Measurements from ENCODE around the gene MEP1A.

Gene MEP1A

DNA sequence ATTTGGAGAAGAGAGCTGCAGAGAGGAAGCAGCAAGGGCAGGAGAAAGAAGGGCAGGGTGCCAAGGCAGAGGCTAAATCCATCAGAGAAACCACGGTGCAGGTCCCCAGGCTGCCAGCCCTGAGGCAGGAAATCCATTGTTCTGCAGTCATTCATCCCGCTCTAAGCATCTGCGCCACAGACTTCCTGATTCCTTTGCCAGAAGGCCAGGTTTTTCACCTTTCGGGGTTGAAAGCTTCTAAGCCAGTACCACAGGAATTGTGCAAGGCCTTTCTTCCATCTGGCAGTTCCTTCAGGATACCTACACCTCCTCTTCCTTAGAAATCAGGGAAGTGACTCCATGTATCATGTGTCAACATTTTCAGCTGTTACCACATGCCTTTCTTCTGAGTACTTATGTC is 82.9 kb downstream of the MEP1A start:
- peak; percentile 94 for DNase-seq (ENCODE audit: low read depth)
- TF ChIP-seq, protein P1, sequence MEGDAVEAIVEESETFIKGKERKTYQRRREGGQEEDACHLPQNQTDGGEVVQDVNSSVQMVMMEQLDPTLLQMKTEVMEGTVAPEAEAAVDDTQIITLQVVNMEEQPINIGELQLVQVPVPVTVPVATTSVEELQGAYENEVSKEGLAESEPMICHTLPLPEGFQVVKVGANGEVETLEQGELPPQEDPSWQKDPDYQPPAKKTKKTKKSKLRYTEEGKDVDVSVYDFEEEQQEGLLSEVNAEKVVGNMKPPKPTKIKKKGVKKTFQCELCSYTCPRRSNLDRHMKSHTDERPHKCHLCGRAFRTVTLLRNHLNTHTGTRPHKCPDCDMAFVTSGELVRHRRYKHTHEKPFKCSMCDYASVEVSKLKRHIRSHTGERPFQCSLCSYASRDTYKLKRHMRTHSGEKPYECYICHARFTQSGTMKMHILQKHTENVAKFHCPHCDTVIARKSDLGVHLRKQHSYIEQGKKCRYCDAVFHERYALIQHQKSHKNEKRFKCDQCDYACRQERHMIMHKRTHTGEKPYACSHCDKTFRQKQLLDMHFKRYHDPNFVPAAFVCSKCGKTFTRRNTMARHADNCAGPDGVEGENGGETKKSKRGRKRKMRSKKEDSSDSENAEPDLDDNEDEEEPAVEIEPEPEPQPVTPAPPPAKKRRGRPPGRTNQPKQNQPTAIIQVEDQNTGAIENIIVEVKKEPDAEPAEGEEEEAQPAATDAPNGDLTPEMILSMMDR (IDR thresholded peaks at IDR 0.05; ENCODE audit: low read depth, low read length, missing control alignments): no peak
- no peak overlapping the region for H3K4me3 ChIP-seq (ENCODE audit: low read depth, low read length)
- in situ Hi-C loops (cut with HindIII; ENCODE audit: low sequenced_read_pairs): no loop called here

DNA sequence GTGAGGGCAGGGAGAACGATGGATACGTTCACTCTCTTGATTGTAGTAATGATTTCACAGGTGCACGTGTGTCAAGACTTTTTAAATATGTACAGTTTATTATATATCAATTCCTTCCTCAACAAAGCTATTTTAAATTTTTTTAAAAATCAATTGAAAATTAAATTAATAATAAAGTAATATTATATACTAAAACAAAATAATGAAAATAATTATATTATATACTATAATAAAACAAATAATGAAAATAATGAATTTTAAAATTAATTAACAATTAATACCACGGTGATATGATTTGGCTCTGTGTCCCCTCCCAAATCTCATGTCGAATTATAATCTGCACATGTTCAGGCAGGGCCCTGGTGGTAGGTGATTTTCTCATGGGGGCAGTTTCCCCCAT is 85.8 kb downstream of the MEP1A start:
- in situ Hi-C loops (cut with HindIII; ENCODE audit: low sequenced_read_pairs): no loop called here
- TF ChIP-seq, protein P1 (IDR thresholded peaks at IDR 0.05; ENCODE audit: low read depth, low read length, missing control alignments): no peak
- no peak for DNase-seq (ENCODE audit: low read depth)
- no peak overlapping the region for H3K4me3 ChIP-seq (ENCODE audit: low read depth, low read length)

DNA sequence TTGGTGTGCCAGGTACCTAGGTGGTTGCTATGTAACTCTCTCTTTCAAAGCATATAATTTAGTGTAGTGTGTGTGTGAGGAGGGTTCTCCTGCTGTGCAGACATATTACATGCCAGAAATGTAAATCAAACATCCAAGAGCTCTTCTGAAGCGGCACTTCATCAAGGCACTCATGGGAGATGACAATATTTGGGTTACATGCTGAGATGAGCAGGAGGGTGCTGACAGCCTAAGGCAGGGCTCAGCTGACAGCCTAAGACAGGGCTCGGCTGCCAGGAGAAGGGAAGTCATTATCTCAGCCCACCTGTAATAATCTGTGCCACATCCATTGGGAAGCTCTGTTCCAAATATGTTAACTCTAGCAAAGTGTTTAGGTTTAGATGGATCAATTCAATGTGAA is 89.5 kb downstream of the MEP1A start:
- DNase-seq (ENCODE audit: low read depth): no peak
- H3K4me3 ChIP-seq (ENCODE audit: low read depth, low read length): no peak overlapping the region
- in situ Hi-C loops (cut with HindIII; ENCODE audit: low sequenced_read_pairs): no loop called here
- TF ChIP-seq, protein P1 (IDR thresholded peaks at IDR 0.05; ENCODE audit: low read depth, low read length, missing control alignments): no peak

DNA sequence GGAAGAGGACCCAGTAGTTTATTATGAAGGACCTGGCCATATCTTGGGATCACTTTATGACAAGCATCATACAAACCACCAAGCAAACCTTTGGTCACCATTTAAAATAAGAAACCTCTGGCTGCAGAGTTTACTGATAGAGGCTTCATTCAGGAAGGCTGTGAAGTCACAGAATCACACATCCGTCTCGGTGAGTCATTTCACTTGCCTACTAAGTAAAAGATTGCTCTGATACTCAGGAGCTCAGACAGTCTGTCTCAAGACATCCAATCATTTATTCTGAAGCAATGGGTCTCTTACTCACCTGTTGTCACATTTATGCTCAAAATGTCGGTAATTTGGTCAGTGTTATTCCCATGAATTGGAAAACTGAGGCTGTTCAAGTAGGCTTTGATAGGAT is 94.8 kb downstream of the MEP1A start:
- in situ Hi-C loops (cut with HindIII; ENCODE audit: low sequenced_read_pairs): no loop called here
- no peak for DNase-seq (ENCODE audit: low read depth)
- no peak overlapping the region for H3K4me3 ChIP-seq (ENCODE audit: low read depth, low read length)
- TF ChIP-seq, protein P1 (IDR thresholded peaks at IDR 0.05; ENCODE audit: low read depth, low read length, missing control alignments): no peak

DNA sequence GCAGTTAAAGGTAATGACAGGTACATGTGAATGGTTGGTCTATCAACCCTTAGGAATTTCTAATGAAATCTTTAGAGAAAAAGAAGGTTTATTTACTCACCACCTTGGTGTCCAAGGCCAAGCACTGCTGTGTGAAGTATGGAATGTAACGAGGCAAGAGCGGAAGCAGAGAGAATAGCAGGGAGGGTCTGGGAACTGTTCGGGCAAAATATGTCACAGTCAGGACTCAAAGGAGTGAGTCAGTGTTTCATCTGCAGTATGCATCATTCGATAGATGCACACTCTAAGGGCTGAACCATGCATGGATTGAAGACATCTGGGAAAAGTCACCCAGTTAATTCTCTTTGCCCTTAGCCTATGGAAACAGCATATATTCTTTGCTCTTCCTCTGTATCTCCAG is 95.4 kb downstream of the MEP1A start:
- in situ Hi-C loops (cut with HindIII; ENCODE audit: low sequenced_read_pairs): no loop called here
- H3K4me3 ChIP-seq (ENCODE audit: low read depth, low read length): no peak overlapping the region
- TF ChIP-seq, protein P1 (IDR thresholded peaks at IDR 0.05; ENCODE audit: low read depth, low read length, missing control alignments): no peak
- DNase-seq (ENCODE audit: low read depth): no peak

Data from astrocyte of the cerebellum (primary cell).